NB4 (cell line): ENCODE measurements around the gene SLC25A24.

Experiments
- CTCF ChIP-seq: IDR thresholded peaks from one replicate; pipeline ENCODE4 v1.5.1; 2012; ENCODE audit warnings: low read depth, low read length
- MAX ChIP-seq: IDR thresholded peaks from 2 replicates; pipeline ENCODE4 v1.6.1; 2011; ENCODE audit warnings: low read depth, low read length
- POLR2A ChIP-seq: IDR thresholded peaks from 2 replicates; pipeline ENCODE4 v1.6.1; 2011; ENCODE audit warnings: mild to moderate bottlenecking; ENCODE audit not compliant: insufficient read length; ENCODE audit errors: extremely low read depth

GRCh38 chr1:108119500-108119899 is 80.6 kb downstream of the SLC25A24 start:
- TF ChIP-seq CTCF (no peak), POLR2A (no peak), MAX (no peak)
